Measurements from ENCODE around the gene HPS3.

DNA sequence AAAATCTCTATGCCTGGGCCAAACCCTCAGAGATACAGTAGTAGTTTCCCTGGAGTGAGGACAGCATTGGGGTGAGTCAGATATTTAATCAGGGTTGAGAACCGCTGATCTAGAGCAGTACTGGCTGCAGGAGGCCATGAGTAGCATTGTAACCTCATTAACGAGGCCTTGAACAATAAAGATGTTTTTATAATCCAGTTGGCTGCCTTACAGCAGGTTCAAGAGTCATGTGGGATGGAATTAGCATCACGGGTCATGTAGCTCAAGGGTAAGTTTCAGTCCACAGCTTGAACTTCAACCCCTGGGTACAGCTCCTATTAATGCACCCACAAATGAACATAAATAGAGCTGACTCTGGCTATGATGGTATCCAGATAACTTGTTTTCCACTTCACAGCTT is 5.1 kb downstream of the HPS3 start:
- no peak for TF ChIP-seq EZH2 (IDR thresholded peaks at IDR 0.05; ENCODE audit: insufficient read depth, poor library complexity, severe bottlenecking)
- no peak for TF ChIP-seq EZH2phosphoT487 (IDR thresholded peaks at IDR 0.05; ENCODE audit: insufficient read depth, low read depth)
